Measurements from ENCODE around the gene CRLF3.
"Not testable (repeated sequence)": the region's sequence is repeated elsewhere in the genome, so short reads cannot be mapped to it uniquely, and the experiment has no call there.

The CRLF3 gene

GRCh38 chr17:30735644-30736043 is 88.8 kb downstream of the CRLF3 start:
- not testable (repeated sequence) for DNase-seq (ENCODE audit: low read depth)

- DNase-seq (ENCODE audit: low read depth): not testable (repeated sequence)
Measured at GRCh38 chr17:30735206-30735605, 89.3 kb downstream of the CRLF3 start.

GRCh38 chr17:30734153-30734552 is 90.3 kb downstream of the CRLF3 start:
- not testable (repeated sequence) for DNase-seq (ENCODE audit: low read depth)
